Stimulated activated CD8-positive, alpha-beta memory T cell treated with anti-CD3 and anti-CD28 coated beads, Interleukin-4, amount 100 ng/mL, for 4 hours (primary cell): ENCODE measurements around the gene OR5AK2.
"Not testable (repeated sequence)": the region's sequence is repeated elsewhere in the genome, so short reads cannot be mapped to it uniquely, and the experiment has no call there.

Source experiments
- DNase-seq, 2 donors: peaks; one replicate each; pipeline ENCODE4 v3.0.0-alpha.2; 2020; ENCODE audit warnings: low read depth in 2 of 2, low spot score in 1 of 2

Gene OR5AK2

DNA sequence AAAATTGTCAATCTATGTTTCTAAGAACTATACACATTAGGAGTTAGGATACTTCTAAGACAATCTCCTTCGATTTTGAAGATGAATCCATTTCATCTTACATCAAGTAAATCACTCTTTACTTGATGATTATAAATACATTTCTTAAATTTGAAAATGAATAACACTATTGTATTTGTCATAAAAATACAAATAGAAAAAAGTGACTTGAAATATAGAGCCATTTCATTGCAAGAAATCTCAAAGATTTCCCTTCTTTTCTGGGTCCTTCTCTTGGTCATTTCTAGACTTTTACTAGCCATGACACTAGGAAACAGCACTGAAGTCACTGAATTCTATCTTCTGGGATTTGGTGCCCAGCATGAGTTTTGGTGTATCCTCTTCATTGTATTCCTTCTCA is at the start of gene OR5AK2:
Gene OR5AK2, plus strand, starts transcription at position 301 of the 400 bp plus-strand sequence. Its CDS starts 0 bp downstream, at position 301.
- DNase-seq, result no peak

- not testable (repeated sequence) for DNase-seq
Measured at GRCh38 chr11:56945526-56945925, 43.2 kb upstream of the OR5AK2 start.

GRCh38 chr11:56948991-56949515 is 39.7 kb upstream of the OR5AK2 start:
- DNase-seq, result no peak

DNA sequence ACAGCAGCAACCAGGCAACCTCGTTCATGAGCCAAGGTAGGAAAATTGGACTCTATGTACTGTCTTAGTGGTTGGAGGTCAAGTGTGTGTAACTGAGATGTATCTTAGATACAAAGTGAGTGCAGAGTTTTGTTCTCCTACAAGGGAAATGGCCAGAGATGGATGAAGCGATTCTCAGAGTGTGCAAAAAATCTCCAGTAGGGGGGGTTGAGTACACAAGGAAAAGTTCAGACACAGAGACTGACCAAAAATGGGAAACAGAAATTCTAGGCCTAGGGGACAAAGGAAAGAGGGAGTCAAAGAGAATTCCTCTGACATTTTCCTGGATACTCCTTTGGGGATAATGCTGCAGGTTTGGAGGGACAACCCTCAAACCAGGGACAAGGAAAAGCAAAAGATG is 38.2 kb upstream of the OR5AK2 start:
- DNase-seq, result no peak

DNA sequence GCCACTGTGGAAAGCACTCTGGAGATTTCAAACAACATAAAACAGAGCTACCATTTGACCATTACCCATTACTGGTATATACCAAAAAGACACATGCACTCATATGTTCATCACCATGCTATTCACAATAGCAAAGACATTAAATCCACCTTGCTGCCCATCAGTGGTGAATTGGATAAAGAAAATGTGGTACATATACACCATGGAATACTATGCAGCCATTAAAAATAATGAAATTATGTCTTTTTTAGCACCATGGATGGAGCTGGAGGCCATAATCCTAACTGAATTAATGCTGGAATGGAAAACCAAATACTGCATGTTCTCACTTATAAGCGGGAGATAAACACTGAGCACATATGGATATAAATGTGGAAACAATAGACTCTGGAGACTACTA is 34.8 kb upstream of the OR5AK2 start:
- DNase-seq, result not testable (repeated sequence)

- no peak for DNase-seq
Measured at GRCh38 chr11:56961609-56962008, 27.1 kb upstream of the OR5AK2 start.

GRCh38 chr11:56967726-56968125 is 21.0 kb upstream of the OR5AK2 start:
- DNase-seq, result no peak

- no peak for DNase-seq
Measured at GRCh38 chr11:56968524-56968923, 20.2 kb upstream of the OR5AK2 start.

DNA sequence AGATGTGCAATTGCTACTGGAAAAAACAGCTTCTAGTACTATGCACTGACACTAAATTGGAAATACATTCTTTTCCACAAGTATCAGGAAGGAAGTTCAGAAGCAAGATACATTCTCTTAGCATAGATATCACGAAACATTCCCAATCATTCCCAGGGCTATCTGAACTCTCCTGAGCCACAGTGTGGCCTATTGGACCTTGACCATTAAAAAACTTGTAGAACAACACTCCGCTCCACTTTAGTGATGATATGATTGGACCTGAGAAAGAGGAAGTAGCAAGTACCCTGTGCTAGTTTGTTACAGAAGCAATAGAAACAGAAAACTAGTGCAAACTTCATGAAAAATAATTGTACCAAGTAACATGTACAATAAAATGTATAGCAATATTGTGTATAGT is 11.4 kb upstream of the OR5AK2 start:
- no peak for DNase-seq

DNA sequence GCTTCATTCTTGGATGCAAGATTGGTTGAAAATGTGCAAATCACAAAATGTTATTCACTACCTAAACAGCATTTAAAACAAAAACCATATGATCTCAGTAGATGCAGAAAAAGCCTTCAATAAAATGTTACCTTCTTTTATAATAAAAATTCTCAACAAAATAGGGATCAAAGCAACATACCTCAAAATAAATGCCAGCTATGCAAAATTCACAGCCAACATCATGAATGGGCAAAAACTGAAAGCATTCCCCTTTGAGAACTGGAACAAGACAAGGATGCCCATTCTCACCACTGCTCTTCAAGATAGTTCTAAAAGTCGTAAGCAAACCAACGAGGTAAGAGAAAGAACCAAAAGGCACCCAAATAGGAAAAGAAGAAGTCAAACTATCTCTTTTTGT is 2.0 kb downstream of the OR5AK2 start:
- no peak for DNase-seq

DNA sequence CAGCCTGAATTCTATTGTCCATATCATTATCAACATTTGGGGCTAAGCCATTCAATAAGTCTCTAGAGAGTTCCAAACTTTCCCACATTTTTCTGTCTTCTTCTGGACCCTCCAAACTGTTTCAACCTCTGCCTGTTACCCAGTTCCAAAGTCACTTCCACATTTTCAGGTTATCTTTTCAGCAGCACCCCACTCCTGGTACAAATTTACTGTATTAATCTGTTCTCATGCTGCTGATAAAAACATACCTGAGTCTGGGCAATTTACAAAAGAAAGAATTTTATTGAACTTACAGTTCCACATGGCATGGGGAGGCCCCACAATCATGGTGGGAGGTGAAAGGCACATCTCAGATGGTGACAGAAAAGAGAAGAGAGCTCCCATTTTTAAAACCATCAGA is 5.8 kb downstream of the OR5AK2 start:
- no peak for DNase-seq

GRCh38 chr11:57001674-57002401 is 13.1 kb downstream of the OR5AK2 start:
- DNase-seq, result no peak

GRCh38 chr11:57008373-57008772 is 19.7 kb downstream of the OR5AK2 start:
- DNase-seq, result no peak

- no peak for DNase-seq
Measured at GRCh38 chr11:57015679-57016078, 27.0 kb downstream of the OR5AK2 start.

DNA sequence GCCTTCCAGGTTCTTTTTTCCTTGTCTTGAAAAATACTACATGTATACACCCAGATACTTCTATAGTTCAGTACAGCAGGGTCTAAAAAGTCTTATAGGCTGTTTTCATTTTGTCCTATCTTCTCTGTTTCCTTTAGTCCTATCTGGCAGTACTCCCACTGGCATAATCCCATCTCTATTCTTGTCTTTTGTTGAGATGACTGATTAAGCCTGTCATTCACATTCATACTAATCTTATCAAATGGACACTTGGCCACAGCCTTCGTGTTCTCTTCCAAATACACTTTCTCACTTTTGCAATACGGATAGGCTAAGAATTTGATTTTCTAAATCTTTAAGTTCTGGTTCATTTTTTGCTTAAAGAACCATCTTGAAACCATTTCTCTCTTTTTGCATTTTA is 42.8 kb downstream of the OR5AK2 start:
- no peak for DNase-seq
